RCC 7860 (cell line): ENCODE results near the gene TALDO1.
A peak's percentile ranks its signal among the peaks of the same experiment; 100 is the strongest.

Experiments used
- DNase-seq: peaks from one replicate; pipeline ENCODE4 v3.0.0-alpha.2; 2015; ENCODE audit warnings: low spot score
- FAIRE-seq: peaks from 2 replicates; lab custom pipeline; 2012; peaks lifted over from hg19 to GRCh38; lab: Jason Lieb, UNC

The TALDO1 gene

DNA sequence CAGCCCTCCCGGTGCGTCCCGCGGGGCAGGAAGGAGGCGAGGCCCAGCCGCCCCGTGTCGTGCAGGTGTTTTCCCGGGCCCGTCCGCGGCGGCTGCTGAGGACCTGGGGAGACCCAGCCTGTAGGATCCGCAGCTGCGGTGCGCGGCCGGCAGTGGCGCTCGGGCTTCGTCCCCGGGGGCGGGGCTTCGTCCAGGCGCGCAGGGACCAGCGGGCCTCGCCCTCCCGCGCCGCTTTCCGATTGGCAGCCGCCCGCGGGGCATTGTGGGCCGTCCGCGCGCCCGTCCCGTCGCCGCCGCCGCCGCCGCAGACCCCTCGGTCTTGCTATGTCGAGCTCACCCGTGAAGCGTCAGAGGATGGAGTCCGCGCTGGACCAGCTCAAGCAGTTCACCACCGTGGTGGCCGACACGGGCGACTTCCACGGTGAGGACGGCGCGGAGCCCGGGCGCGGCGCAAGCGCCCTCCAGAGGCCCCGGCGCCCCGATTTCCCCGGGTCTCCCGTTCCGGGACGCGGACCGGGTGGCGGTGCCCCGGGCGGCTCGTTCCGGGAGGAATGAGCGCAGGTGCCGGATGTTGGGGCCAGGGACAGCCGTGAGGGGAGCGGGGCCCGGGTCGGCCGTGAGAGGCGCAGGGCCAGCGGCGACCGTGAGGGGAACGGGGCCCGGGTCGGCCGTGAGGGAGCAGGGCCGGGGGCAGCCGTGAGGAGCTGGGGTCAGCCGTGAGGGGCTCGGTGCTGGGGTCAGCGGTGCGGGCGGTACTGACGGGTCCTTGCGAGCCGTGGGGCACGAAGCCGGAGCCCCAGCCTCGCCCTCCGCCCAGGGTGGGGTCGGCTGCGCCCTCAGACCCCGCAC, at the start of gene TALDO1:
Gene TALDO1 (plus strand): TSS at position 307 of the 849 bp plus-strand sequence. CDS start 18 bp downstream, at position 325.
- DNase-seq (peak; percentile 72), FAIRE-seq (no peak)

DNA sequence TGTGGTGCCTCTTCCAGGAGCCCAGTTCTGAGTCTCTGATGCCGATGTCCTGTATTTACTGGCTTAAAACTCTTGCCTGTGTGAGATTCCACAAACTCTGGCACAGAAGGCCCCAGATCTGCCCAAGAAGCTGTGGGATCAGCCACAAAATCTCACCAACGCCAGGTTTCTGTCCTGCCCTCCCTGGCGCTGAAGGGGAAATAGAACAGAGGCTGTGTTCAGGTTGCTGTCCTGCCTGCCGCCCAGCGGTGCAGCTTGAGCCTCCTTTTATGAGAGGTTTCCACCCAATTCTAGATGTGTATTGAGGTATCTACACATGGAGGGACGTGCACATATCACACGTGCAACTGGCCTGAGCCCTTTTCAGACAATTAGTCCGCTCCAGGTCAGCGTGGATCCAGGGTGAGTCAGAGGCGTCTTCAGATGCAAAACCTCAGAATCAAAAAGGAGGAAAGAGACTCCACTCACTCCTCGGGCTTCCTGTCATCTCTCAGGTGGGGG, 49.4 kb upstream of the TALDO1 start:
- peak; percentile 81 for DNase-seq
- peak; percentile 88 for FAIRE-seq

DNA sequence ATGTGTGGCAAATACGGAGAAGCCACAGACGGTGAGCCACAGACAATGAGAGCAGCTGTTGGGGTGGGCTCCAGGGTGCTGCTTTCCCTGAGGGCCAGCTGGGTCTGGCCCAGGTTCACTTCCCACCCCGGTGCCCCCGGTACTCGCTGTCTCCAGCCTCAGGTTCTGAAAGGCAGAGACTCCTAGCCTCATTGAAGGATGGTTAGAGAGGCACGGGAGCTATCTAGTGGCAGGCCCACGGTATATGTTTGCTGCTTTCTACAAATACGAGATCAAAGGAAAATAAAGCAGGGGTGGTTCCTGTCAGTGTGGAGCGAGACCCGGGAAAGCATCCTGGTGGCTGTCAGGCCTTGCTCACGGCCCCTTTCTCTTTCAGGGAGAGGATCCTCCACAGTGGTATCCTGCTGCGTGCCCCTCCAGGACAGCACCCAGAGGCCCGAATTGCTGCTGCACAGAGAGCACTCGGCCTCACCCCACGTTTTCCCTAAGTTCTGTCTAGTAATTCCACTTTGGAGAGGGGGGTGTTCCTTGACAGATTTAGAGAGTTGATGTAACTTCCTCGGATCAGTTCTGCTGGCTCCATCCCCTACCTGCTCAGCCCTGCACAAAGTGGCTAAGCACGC, 48.7 kb upstream of the TALDO1 start:
- FAIRE-seq (no peak), DNase-seq (peak; percentile 5)

DNA sequence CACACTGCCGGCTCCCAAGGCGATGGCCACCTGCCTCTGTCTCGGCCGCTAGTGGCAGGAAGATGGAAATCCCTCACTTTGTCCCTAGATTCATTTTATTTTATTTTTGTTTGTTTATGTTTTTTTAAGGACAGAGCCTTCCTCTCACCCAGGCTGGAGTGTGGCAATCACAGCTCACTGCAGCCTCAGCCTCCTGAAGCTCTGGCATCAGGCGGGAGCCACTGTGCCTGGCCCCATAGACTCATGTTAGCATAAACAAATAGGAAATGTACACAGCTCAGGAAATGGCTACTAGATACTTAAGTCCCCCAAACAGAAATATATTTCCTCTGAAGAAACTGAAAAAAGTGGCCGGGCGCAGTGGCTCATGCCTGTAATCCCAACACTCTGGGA, 48.2 kb upstream of the TALDO1 start:
- DNase-seq (no peak), FAIRE-seq (no peak)

DNA sequence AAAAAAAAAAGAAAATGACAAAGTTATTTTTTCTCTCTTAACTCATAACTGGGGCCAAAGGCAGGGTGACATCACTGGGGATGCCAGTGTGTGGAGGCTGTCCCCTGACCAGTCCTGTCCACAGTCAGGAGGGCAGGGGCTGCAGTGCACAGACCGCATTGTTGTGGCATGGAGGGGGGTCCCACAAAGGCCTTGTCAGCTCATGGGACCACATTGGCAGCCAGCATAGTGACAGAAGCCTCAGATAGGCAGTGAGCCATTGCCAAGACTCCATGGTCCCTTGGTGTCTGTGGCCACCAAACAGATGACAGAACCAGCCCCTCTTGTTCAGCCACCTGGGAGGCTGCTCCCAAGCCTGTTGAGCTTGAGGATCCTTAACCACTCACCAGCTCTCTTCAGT, 47.5 kb upstream of the TALDO1 start:
- no peak for FAIRE-seq
- DNase-seq: no peak

DNA sequence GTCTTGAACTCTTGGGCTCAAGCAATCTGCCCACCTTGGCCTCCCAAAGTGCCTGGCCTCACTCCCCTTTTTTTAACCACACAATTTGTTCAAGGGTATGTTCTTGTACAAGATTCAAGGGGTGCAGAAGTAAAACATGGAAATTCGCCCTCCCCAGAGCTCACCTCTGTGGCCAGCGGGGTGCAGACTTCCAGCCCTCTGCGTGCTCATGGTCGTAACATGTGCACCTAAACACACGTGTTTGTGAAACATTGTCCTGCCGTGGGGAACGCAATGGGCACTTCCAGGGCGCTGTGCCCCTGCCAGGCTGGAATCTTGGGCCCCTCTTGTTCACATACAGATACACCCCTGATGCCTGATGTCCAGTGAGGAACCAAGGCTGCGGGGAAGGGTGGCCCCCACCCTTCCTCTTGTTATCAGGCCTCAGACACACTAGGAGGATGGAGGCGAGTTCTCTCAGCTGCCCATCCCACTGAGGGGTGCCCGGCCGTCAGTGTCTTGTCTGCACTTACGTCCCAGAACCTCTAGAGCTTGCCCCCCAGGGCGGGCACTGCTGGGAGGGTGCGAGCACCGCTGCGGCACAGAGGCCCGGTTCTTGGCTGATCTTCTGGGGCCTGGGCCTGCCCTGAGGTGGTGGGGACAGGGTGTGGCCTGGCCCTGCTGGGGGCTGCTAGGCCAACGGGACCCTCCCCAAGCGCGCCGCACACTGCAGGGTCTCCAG, 45.4 kb upstream of the TALDO1 start:
- no peak for FAIRE-seq
- DNase-seq: no peak

DNA sequence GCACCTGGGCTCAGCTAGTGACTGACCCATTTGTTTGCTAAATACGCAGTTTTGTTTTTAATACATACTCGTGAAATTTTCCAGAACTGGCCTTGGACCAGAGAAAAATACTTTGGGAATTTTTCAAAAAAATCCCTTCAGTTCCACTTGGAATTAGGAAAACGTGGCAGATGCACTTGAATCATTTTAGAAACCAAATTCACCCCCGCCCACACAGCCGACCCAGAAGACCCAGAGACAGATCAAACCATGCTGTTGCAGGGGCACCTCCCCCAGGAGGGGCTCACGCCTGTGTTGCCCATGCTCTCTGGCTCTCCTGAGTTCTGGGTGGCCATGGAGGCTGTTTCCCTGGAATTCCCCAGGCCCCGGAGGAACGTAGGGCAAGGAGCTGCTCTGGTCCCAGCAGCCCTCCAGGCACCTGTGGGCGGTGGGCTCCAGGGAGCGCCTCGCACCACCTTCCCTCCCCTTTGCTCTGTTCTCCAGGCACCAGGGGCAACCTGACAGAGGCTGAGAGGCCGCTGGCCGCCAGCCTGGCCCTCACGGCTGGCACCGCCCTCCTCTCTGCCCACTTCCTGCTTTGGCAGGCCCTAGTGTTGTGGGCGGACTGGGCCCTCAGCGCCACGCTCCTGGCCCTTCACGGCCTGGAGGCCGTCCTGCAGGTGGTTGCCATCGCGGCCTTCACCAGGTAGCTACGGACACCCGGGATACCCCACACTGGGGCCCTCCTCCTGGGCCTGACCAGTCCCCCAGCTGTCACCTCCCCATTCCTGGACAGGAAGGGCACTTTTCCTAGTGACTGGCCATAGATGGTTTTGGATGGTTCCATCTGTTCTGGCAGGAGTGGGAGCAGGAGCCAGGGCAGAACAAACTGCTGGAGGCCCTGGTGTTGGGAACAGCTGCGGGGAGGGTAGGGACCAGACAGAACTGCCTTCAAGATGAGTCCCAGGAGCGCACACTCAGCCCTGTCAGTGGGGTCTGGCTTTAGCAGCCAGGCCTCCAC, 44.5 kb upstream of the TALDO1 start:
- FAIRE-seq (peak; percentile 22), DNase-seq (peak; percentile 46)

DNA sequence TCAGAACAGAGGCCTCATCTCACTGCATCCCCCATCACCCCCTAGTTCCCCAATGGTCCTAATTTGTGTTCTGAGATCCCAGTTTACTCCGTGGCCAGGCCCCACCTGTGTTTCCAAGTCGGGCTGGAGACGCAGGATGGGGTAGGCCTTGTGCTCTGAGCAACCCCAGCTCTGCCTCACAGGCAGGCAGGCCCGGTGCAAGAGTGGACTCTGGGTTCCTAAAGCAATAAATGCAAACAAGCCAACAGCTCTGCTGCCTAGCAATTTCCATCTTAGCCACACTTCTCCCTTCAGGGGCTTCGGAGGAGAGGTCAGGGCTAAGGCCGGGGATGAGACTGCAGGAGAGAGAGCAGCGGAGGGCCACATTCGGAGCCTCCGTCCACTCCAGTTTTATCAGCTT, 43.8 kb upstream of the TALDO1 start:
- DNase-seq (no peak), FAIRE-seq (no peak)

DNA sequence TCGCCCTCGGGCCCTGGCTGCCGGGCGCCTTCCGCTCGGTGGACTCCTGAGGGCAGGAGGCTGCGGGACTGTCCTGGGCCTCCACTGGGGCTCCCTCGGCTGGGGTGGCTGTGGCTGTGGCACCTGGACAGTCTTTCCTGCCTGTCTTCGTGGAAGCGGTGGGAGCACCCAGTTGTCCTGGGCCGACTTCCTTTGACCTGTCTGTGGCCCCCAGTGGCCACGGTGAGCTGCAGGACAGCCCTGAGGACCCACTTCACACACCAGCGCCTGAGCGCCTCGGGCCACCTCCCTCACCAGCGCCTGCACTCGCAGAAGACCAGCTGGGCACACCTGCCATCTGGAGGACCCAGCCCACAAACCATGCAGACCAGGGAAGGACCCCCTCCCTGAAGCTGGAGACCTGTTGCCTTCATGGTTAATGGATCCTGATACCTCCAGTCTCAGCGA, 43.0 kb upstream of the TALDO1 start:
- no peak for DNase-seq
- FAIRE-seq: no peak

DNA sequence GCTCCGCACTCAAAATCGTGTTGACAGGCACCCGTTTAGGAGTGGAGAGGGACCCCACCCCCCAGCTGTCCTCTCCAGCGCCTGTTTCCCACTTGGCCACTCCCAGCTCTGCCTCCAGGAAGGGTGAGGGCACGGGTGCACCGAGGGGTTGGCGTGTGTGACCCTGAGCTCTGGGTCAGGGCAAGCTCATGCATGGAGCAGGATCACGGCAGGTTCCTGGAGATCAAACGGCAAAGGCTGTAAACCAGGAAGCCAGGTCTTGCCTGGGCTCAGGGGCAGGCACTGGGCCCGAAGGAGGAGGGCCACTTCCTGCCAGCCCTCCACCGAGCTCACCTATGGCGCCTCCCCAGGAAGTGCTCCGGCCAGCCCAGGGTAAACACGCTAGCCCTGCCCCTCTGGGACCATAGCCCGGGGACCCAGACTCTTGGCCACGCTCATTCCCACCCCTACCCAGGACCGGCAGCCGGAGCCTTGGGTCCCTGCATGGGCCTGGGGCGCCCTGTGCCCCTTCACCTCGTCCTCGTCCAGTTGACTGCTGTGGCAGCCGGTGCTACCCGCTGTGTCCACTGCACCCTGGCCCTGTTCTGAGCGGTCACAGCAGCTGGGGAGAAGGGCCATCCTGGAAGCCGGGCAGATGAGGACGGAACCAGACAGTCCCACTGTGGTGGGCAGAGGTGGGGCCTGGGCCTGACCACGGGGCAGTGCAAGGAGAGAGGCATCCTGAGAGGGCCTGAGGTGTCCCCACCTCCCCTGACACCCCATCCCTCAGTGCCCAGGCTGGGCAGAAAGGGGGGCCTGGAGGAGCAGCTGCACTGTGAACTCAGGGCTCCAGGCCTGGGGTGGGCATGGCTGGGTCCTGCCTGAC, 42.3 kb upstream of the TALDO1 start:
- DNase-seq (peak; percentile 61), FAIRE-seq (peak; percentile 32)

DNA sequence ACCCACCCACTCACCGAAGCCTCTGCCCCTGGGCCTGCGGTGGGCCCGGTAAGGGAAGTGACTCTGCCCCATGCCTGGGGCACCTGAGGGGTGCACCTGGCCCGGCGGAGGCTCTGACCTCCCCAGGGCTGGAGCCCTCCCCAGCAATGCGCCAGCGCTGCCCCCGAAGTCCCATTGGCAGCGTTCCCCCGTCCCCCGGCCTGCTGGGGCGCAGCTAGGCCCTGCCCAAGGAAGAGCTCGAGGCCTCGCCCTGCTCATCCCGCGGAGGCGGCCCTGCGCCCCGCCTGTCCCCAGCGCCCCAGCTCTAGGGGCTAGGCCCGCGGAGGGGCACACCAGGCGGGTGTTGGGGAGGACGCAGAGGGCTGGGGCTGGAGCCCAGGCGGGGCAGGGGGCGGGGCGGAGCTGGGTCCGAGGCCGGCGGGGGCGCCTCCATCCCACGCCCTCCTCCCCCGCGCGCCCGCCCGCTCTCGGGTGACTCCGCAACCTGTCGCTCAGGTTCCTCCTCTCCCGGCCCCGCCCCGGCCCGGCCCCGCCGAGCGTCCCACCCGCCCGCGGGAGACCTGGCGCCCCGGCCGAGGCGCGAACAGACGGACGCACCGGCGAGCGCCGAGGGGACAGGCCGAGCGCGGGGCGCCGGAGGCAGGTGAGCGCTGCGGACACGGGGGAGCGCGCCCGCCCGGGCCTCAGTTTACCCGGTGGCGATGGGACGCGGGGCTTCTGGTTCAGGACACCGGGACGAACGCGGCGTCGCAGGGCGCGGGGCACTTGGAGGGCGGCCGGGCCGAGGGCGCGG, 41.4 kb upstream of the TALDO1 start, which contains the start of gene EPS8L2:
Gene EPS8L2 (plus strand): TSS at position 586 of the 793 bp plus-strand sequence. CDS start 3,177 bp downstream, outside the sequence.
- peak; percentile 46 for DNase-seq
- FAIRE-seq: no peak

DNA sequence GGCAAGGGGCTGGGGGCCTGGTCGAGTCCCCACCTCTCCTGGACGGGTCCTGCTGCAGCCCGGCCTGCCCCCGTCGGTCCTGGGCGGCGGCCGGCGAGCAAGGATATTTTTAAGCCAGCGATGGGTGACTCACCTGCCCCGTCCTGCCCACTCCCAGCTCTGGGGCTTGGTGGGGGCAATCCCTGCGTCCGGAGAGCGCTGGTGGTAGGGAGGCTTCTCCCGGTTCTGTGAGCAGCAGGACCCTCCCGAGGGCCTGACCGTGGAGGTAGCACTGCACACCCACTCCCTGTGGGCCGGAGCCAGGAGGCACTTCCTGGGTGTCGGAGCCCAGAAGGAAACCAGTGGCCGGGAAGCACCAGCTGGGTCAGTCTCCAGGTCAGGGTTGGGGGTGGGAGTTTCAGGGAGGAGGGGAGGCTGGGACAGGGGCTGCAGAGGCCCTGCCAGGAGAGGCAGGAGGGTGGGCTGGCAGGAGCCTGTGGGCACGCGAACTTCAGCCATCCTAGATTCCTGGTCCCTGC, 40.8 kb upstream of the TALDO1 start:
- no peak for FAIRE-seq
- peak; percentile 40 for DNase-seq

DNA sequence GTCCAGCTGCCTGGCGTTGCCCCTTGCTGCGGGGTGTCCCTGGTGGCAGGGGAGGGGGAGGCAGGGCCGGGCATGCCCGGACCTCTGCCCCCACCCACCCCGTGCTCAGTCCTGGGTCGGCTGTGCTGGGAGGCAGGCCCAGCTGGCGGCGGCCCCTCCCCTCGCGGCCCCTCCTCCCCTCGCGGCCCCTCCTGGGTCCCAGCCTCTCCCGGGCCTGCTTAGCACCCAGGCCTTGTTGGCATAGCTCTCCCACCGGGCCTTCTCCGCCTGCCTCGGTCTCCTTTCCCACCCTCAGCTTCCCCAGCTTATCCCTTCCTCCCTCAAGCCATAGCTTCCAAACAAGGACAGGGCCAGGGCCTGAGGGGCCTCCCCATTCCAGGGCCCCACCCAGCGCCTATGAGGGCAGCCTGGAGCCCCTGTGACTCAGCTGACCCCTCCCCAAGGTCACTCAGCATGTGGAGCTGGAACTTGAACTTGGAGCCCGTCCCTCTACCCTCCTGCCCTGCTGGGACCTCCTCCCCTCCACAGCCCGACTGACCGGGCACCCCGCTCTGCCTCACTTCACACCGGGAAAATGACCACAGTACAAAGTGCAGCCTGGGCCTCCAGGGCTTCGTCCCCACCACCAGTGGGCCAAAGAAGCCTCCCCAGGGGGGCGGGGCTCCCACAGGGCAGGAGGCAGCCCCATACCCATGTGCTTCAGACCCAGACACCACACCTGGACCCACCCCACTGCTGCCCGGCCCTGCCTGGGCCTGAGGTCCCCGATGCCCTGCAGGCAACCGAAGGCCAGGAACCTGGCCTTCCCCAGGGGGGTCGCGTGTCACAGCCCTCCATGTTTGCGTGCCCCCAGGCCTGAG, 40.1 kb upstream of the TALDO1 start:
- FAIRE-seq (peak; percentile 79), DNase-seq (peak; percentile 88)

DNA sequence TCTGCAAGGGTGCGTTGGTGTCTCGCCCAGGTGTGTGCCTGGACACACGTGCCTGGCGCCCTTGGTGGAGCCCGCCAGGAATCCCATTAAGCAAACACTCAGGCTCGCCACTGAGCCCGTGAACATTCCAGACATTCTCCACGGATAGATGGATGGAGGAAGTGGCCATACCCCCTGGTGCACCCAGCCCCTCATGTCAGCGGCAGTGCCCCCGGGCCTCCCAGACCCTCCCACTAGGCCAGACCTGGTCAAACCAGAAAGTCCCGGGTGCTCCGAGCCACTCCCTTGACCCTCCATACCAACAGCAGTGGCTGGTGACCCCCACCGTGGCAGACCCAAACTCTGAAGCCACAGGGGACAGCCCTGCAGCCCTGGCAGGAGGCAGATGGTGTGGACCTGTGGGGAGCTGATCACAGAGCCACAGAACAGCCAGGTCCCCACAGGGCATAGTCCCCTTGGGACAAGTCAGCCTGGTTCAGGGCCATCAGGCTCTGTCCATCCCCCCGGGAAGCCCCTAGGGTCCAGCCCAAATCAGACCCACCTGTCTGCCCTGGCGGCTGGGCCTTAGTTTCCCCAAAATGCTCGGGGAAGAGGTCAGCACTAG, 39.3 kb upstream of the TALDO1 start:
- peak; percentile 79 for FAIRE-seq
- peak; percentile 85 for DNase-seq

DNA sequence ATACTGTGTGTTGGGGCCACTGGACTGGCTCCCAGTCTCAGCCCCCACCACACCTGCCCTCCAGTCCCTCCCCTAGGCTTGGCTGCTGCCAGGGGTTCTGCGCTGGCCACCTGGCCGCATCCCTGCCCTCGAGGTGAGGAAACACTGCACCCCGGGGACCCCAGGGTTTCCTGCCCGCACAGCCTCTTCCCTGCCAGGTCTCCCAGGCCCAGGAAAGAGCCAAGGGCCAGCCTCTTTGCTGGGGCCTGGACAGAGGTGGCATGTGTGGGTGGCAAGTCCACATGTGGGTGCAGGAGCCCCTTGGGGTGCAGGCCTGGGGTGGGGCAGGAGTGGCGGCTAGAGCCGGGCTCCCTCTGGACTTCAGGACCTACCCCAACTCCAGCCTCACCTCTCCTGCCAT, 38.8 kb upstream of the TALDO1 start:
- DNase-seq (no peak), FAIRE-seq (no peak)

DNA sequence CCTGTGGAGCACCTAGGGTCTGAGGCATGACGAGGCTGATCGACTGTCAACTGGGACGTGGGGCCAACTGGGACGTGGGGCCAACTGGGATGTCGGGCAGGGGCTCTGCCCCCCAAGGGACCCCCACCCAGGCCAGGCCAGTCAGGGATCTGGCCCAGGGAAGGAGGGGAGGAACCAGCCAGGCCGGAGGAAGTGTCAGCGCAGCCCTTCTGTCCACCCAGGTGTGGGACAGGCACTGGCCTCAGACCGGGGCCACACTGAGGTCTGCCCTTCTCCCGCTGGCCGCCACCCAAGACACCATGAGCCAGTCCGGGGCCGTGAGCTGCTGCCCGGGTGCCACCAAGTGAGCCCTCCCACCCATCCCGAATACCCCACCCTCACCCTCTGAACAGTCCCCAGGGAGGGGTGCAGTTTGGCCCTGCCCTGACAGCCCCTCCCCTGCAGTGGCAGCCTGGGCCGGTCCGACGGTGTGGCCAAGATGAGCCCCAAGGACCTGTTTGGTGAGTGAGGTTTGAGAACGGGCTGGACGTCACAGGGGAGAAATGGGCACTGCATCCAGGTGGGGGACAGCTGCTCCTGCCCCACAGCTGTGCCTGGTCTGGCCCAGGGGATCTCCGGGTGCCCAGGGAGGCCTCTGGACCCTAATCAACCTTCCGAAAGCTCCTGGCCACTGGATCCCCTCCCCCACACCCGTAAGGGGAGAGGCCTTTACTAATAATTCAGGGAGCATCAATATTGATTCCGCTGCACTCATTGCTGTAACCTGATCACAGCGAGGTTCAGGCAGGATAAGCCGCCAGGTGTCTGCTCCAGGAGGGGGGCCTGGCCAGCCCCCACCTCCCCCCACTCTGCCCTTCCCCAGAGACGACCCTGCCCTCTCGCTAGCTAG, 37.9 kb upstream of the TALDO1 start:
- DNase-seq (no peak), FAIRE-seq (no peak)
